Activated T-helper 1 cell treated with anti-CD3 and anti-CD28 coated beads, Interleukin-12 subunit alpha, Interleukin-12 subunit beta, Interleukin-2, Interleukin-4 antibody, amounts not matched to agents 30 ng/mL and 10 ng/mL and 1 ng/mL, durations not matched to agents 14 hours and 24 hours and 36 hours (primary cell): Measurements from ENCODE around the gene TEAD2. TPM values are rescaled to one million over a fixed set of nuclear protein-coding genes. Genes with fewer than 3 reads are reported as not detected.
A peak's percentile ranks its signal among the peaks of the same experiment; 100 is the strongest.
"Not testable (repeated sequence)": the region's sequence is repeated elsewhere in the genome, so short reads cannot be mapped to it uniquely, and the experiment has no call there.

Source experiments
- DNase-seq: peaks from one replicate; pipeline ENCODE4 v3.0.0; 2021; ENCODE audit warnings: low spot score
- H3K27ac Mint-ChIP-seq: one replicate; pipeline ENCODE4 v1.8.0; 2021; ENCODE audit warnings: mild to moderate bottlenecking, mixed read lengths
- H3K27me3 Mint-ChIP-seq: one replicate; pipeline ENCODE4 v1.8.0; 2022; ENCODE audit warnings: mild to moderate bottlenecking, moderate library complexity, mixed read lengths; ENCODE audit not compliant: insufficient read depth
- H3K36me3 Mint-ChIP-seq: one replicate; pipeline ENCODE4 v1.8.0; 2021; ENCODE audit warnings: low read depth, mixed read lengths
- H3K4me1 Mint-ChIP-seq: one replicate; pipeline ENCODE4 v1.8.0; 2021; ENCODE audit warnings: low read depth, mixed read lengths
- H3K4me3 Mint-ChIP-seq: one replicate; pipeline ENCODE4 v1.8.0; 2021; ENCODE audit warnings: mild to moderate bottlenecking, moderate library complexity, mixed read lengths
- H3K9me3 Mint-ChIP-seq: one replicate; pipeline ENCODE4 v1.8.0; 2021; ENCODE audit warnings: mixed read lengths
- intact Hi-C: fragments of 100-400 bp; cut with micrococcal nuclease; formaldehyde crosslinking; loops from one replicate; pipeline ENCODE4 v1.15.1; 2024
- total RNA-seq: library from RNA; stranded (reverse); gene quantifications from 2 replicates; pipeline ENCODE4 v1.2.3, GENCODE V29; 2022

TEAD2 gene
- total RNA-seq, 1 donor from 2014 or later: not detected

DNA sequence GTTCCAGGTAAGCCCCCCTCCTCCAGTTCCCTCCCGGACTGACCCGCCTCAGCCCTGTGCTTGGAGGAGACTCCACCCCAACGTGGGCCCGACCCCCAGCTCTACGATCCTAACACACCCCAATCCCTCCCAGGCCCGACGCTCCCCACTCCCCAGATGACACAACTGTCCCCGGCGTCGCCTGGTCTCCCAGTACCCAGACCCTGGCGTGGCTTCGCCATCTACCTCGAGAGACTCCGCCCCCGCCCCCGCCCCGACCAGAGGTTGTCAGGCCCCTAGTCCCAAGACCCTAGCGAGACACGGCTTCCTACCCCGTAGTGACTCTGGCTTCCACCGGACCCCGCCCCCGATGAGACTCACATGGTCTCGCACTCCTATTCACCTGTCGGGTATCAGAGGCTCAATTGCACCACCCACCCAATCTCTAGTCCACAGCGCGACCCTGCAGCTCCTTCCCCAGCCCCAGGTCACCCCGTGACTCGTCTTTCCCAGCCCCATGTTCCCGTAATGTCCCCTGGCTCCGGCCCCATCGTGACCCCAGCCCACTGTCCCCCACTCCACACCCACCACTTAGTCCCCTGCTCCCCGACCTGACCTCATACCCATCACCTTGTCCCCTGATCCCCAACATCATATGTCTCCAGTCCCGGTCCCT is 24.1 kb downstream of the TEAD2 start:
- Mint-ChIP-seq H3K4me3 (peak overlapping the region; percentile 47), H3K27me3 (no peaks in the 10 kb centered on the region), H3K27ac (no peak overlapping the region), H3K4me1 (peaks cover 52% of the 10 kb centered on the region), H3K9me3 (no peaks in the 10 kb centered on the region), H3K36me3 (peaks cover 25% of the 10 kb centered on the region)
- intact Hi-C loops: no loop called here
- DNase-seq: no peak

DNA sequence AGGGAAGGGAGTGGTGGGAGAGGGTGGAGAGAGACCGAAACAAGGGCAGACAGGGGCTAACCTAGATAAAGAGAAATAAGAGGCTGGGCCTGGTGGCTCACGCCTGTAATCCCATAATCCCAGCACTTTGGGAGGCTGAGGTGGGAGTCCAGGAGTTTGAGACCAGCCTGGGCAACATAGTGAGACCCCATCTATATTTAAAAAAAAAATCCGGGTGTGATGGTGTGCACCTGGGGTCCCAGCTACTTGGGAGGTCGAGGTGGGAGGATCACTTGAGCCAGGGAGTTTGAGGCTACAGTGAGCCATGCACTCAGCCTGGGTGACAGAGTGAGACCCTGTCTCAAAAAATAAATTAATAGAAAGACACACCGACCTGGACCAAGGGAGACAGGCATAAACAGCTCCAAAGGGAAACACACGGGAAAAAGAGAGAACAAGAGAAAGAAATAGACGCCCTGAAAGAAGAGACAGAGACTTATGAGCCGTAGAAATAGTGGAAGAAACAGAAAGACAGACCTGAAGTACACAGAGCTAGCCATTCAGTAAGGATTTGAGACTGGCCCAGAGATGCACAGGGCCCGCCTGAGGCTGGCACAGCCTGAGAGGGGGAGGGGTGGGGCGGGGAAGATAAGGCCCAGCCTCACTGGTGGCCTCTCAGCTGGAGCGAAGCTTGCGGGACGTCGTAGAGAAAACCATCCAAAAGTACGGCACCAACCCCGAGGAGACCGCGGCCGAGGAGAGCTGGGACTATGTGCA is 24.8 kb downstream of the TEAD2 start:
- H3K9me3 Mint-ChIP-seq: no peaks in the 10 kb centered on the region
- H3K27me3 Mint-ChIP-seq: no peaks in the 10 kb centered on the region
- intact Hi-C loops: no loop called here
- peak overlapping the region; percentile 57 for H3K4me3 Mint-ChIP-seq
- H3K27ac Mint-ChIP-seq: peak overlapping the region; percentile 9
- peaks cover 57% of the 10 kb centered on the region for H3K4me1 Mint-ChIP-seq
- DNase-seq: no peak
- H3K36me3 Mint-ChIP-seq: peaks cover 25% of the 10 kb centered on the region

DNA sequence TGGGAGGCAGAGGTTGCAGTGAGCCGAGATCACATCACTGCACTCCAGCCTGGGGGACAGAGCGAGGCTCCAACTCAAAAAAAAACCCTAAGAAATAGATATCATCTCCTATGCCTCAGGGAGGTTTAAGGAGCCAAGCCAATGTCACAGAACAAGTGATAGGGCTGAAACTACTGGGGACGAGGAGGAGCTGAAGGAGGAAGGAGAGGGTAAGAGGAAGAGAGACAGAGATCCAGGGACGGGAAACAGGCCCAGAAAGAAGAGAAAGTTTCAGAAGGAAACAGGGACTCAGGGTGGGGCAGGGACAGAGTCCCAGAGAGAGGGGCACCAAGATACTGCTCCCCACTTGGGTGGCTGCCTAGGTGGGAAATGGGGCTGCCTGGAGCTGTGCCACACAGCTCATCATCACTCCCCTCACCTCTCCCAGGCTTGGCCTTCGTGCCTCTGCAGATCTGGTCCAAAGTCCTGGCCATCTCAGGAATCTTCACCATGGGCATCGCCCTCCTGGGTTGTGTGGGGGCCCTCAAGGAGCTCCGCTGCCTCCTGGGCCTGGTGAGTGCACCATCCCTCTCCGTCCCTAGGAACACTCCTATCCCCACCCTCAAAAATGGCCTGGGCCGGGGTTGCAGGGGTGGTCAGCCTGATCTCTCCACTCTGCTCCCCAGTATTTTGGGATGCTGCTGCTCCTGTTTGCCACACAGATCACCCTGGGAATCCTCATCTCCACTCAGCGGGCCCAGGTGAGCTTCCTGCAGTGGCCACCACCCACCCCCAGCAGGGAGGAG is 25.5 kb downstream of the TEAD2 start:
- peaks cover 27% of the 10 kb centered on the region for H3K36me3 Mint-ChIP-seq
- intact Hi-C loops: no loop called here
- peaks cover 64% of the 10 kb centered on the region for H3K4me1 Mint-ChIP-seq

DNA sequence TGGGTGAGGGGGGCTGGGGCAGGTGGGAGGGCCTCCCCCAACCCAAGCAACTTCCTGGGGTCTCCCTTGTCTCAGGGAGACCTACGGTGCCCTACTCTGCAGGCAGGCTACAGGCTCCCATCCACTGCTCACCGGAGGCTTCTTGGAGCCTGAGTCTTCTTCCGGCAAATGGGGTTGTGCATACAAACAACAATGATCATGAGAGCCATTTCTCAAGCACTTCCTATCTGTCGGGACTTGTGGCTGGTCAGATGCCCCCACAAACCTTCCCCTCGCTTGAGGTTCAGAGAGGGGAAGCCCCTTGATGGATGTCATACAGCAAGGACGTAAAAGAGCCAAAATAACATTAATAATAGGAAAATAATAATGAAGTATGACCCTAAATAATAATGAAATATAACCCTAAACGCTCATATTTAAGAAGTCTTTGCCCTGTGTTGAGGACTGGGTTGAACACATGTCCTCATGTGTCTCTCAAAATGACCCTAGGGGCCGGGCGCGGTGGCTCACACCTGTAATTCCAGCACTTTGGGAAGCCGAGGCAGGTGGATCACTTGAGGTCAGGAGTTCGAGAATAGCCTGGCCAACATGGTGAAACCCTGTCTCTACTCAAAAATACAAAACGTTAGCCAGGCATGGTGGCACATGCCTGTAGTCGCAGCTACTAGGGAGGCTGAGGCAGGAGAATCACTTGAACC is 26.3 kb downstream of the TEAD2 start:
- Mint-ChIP-seq H3K36me3 (peaks cover 29% of the 10 kb centered on the region), H3K4me1 (peaks cover 72% of the 10 kb centered on the region), H3K27ac (peak overlapping the region; percentile 99), H3K9me3 (no peaks in the 10 kb centered on the region), H3K4me3 (peak overlapping the region; percentile 96), H3K27me3 (no peaks in the 10 kb centered on the region)
- intact Hi-C loops: loop anchor here (1.0 to 2.0 kb wide), 3 partner anchors 27 to 135 kb away; partner anchors contain the start of gene DKKL1
- no peak for DNase-seq

More for the DNA sequence above, 25.5 kb downstream of the TEAD2 start:
- peak overlapping the region; percentile 37 for H3K27ac Mint-ChIP-seq
- peak overlapping the region; percentile 96 for H3K4me3 Mint-ChIP-seq
- H3K27me3 Mint-ChIP-seq: no peaks in the 10 kb centered on the region
- no peaks in the 10 kb centered on the region for H3K9me3 Mint-ChIP-seq
- DNase-seq: no peak

DNA sequence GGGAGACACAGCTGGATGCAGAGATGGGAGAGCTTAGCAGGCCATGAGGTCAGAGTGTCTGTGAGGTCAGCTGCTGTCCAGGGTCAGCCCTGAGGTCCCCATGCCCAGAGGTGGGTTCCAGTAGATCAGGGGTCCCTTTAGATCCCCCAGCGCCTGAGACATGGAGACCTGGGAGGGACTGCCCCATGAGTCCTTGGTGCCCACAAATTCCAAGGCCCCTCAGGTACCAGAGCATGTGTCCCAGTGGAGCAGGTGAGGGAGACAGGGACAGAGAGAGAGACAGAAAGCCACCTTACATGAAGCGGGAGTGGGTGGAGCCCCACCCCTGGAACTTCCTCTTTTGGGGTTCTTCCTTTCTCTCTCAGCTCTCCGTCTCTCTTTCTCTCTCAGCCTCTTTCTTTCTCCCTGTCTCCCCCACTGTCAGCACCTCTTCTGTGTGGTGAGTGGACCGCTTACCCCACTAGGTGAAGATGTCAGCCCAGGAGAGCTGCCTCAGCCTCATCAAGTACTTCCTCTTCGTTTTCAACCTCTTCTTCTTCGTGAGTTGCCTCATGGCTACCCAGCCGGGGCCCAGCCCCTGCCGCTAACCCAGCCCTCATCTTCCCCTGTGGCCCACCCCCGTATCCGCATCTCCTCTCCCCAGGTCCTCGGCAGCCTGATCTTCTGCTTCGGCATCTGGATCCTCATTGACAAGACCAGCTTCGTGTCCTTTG is 27.0 kb downstream of the TEAD2 start, which contains the start of gene CD37:
Gene CD37 (plus strand): TSS at position 336 of the 713 bp plus-strand sequence. CDS start 135 bp downstream, at position 471.
- intact Hi-C loops: loop anchor here (1.0 to 2.0 kb wide), 3 partner anchors 28 to 136 kb away; partner anchors contain the start of gene DKKL1
- peak within 1 kb of the TSS; percentile 96 for H3K4me3 Mint-ChIP-seq
- DNase-seq: peak; percentile 56
- H3K36me3 Mint-ChIP-seq: peaks cover 26% of the 10 kb centered on the region
- no peaks in the 10 kb centered on the region for H3K9me3 Mint-ChIP-seq
- peak within 1 kb of the TSS; percentile 99 for H3K27ac Mint-ChIP-seq
- peaks cover 72% of the 10 kb centered on the region for H3K4me1 Mint-ChIP-seq
- H3K27me3 Mint-ChIP-seq: no peaks in the 10 kb centered on the region

DNA sequence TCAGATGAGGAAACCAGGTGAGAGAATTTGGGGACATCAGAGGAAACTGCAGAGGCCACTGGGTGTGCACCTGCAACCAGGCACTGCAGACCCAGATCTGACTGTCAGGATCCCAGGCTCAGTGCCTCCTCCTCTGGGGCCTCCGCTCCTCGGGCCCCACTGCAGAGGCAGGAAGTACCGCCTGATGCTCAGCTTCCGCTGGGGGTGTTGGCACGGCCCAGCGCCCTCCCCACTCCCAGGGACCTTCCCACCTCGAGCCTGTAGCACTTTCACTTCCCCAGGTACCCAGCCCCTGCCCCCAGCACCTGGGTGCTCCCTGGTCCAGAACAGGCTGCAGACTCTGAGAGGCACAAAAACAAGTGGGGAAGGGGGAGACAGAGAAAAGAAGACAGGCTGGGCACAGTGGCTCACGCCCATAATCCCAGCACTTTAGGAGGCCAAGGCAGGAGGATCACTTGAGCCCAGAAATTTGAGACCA is 28.4 kb downstream of the TEAD2 start:
- intact Hi-C loops: loop anchor here (2.0 kb wide), 2 partner anchors 107 to 137 kb away; no protein-coding TSS in a partner anchor
- H3K27me3 Mint-ChIP-seq: no peaks in the 10 kb centered on the region

DNA sequence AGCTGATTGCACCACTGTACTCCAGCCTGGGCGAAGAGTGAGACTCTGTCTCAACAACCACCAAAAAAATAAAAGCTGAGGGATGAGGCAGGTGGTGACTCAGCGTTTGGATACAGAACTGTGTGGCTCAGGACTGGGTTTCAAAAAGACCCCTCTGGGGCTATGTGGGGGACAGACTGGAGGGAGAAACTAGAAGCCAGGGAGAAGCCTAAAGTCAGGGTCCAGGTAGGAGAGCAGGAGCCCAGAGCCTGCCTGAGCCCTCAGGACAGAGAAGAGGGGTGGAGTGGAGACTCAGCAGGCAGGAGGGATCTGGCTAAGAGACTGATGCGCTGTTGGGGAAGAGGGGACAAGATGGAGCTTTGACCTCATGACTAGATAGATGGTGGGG is 28.8 kb downstream of the TEAD2 start:
- peaks cover 73% of the 10 kb centered on the region for H3K4me1 Mint-ChIP-seq
- intact Hi-C loops: no loop called here

More for the DNA sequence above, 28.4 kb downstream of the TEAD2 start:
- Mint-ChIP-seq H3K27ac (peak overlapping the region; percentile 95), H3K9me3 (no peaks in the 10 kb centered on the region), H3K4me3 (peak overlapping the region; percentile 85), H3K36me3 (peaks cover 21% of the 10 kb centered on the region), H3K4me1 (peaks cover 74% of the 10 kb centered on the region)
- DNase-seq: peak; percentile 70

DNA sequence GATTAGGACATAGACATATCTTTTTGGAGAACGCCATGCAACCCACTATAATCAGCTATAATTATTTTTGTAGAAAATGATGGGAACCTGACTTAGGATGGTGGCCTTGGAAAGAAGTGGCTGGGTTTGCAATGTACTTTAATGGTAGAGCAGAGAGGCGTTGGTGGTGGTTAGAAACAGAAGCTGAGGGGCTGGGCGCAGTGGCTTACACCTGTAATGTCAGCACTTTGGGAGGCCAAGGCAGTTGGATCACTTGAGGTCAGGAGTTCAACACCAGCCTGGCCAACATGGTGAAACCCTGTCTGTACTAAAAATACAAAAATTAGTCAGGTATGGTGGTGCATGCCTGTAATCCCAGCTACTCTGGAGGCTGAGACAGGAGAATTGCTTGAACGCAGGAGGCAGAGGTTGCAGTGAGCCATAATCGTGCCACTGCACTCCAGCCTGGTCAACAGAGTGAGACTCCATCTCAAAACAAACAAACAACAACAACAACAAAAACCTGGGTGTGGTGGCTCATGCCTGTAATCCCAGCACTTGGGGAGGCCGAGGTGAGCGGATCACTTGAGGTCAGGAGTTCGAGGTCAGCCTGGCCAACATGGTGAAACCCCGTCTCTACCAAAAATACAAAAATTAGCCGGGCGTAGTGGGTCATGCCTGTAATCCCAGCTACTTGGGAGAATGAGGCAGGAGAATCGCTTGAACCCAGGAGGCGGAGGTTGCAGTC is 29.4 kb downstream of the TEAD2 start:
- peak overlapping the region; percentile 85 for H3K4me3 Mint-ChIP-seq
- H3K36me3 Mint-ChIP-seq: peaks cover 12% of the 10 kb centered on the region
- peak overlapping the region; percentile 95 for H3K27ac Mint-ChIP-seq
- DNase-seq, H3K27me3 Mint-ChIP-seq, H3K9me3 Mint-ChIP-seq, intact Hi-C loops: not testable (repeated sequence)
- peaks cover 74% of the 10 kb centered on the region for H3K4me1 Mint-ChIP-seq

More for the DNA sequence above, 28.8 kb downstream of the TEAD2 start:
- Mint-ChIP-seq H3K36me3 (peaks cover 17% of the 10 kb centered on the region), H3K27ac (peak overlapping the region; percentile 95), H3K9me3 (no peaks in the 10 kb centered on the region), H3K27me3 (no peaks in the 10 kb centered on the region), H3K4me3 (peak overlapping the region; percentile 85)
- DNase-seq: no peak

DNA sequence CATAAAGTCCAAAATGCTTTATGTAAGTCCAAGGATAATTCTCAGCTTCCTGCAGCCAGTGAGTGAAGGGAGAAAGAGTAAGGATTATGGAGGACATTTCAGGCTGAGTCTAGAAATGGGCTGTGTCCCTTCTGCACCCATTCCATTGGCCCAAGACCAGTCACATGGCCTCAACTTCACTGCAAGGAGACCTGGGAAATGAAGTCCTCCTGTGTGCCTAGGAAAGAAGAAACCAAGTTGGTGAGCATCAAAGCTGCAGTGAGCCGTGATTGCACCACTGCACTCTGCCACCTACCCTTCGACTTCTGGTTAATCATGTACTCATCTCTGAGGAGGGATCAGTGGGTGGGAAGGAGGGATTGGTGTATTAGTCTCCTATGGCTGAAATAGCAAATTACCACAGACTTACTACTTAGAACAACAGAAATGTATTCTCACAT is 30.6 kb downstream of the TEAD2 start:
- Mint-ChIP-seq H3K27ac (peak overlapping the region; percentile 14), H3K27me3 (no peaks in the 10 kb centered on the region), H3K4me3 (no peak overlapping the region), H3K4me1 (peaks cover 79% of the 10 kb centered on the region), H3K9me3 (no peaks in the 10 kb centered on the region), H3K36me3 (peaks cover 9% of the 10 kb centered on the region)
- peak; percentile 56 for DNase-seq
- intact Hi-C loops: no loop called here

DNA sequence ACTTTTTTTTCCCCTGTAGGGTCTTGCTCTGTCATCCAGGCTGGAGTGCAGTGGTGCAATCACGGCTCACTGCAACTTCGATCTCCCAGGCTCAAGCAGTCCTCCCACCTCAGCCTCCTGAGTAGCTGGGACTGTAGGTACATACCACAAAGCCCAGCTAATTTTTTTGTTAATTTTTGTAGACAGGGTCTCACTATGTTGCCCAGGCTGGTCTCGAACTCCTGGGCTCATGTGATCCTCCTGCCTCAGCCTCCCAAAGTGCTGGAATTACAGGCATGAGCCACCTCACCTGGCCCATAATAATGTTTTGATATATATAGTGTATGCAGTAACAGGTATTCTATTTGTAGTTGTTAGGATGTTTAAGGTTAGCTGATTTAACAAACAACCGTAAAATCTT is 31.0 kb downstream of the TEAD2 start:
- H3K4me1 Mint-ChIP-seq: peaks cover 77% of the 10 kb centered on the region
- H3K27me3 Mint-ChIP-seq, H3K4me3 Mint-ChIP-seq, H3K9me3 Mint-ChIP-seq, H3K27ac Mint-ChIP-seq, H3K36me3 Mint-ChIP-seq, intact Hi-C loops, DNase-seq: not testable (repeated sequence)

DNA sequence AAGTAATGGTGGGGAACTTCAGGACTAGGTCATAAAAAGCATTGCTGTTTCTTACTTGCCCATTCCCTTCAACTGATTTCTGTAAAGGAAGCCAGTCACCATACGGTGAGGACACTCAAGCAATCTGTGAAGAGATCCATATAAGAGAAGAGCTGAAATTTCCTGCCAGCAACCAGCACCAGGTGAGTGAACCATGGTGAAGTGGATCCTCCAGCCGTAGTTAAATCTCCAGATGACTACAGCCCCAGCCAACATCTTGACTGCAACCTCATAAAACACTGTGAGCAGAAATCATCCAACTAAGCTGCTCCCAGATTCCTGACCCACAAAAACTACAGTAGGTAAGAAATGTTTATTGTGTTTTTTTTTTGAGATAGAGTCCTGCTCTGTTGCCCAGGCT is 33.5 kb downstream of the TEAD2 start:
- no peak overlapping the region for H3K27ac Mint-ChIP-seq
- H3K4me3 Mint-ChIP-seq: no peak overlapping the region
- DNase-seq: no peak
- H3K36me3 Mint-ChIP-seq: peaks cover 7% of the 10 kb centered on the region
- no peaks in the 10 kb centered on the region for H3K27me3 Mint-ChIP-seq
- peaks cover 54% of the 10 kb centered on the region for H3K4me1 Mint-ChIP-seq
- intact Hi-C loops: loop anchor here (1.0 kb wide), 2 partner anchors 27 to 62 kb away; no protein-coding TSS in a partner anchor
- H3K9me3 Mint-ChIP-seq: no peaks in the 10 kb centered on the region
